HepG2 (cell line): ENCODE results near the gene SLC18A3. TPM values are rescaled to one million over a fixed set of nuclear protein-coding genes. Genes with fewer than 3 reads are reported as not detected.

Source experiments
- ATAC-seq: fragments of 200-7000 bp; cut with Tn5 transposase; 3 replicates; pipeline ENCODE4 v1.9.1; 2020; ENCODE audit warnings: mild to moderate bottlenecking, moderate library complexity
- BruUV-seq: library from RNA; stranded (reverse); fragments of 400-500 nt; replicated peaks from 2 replicates; lab custom pipeline; 2021; lab: Mats Ljungman, UMichigan
- CTCF ChIA-PET: fragments of 300-600 bp; formaldehyde crosslinking; extraction: SDS; loops from one replicate; lab custom pipeline; 2021; ENCODE audit warnings: low total read pairs, inconsistent platforms, low intra/inter-chr PET ratio; lab: Yijun Ruan, JAX
- POLR2A ChIA-PET: fragments of 350-600 bp; sonication (Branson Sonifier 250); formaldehyde crosslinking; loops from one replicate; lab custom pipeline; 2020; ENCODE audit warnings: antibody characterized with exemption, inconsistent platforms; lab: Yijun Ruan, JAX
- DNase-seq: peaks from one replicate; pipeline ENCODE4 v3.0.0-alpha.2; 2015; ENCODE audit warnings: low spot score
- FAIRE-seq: peaks from 3 replicates; lab custom pipeline; 2011; peaks lifted over from hg19 to GRCh38; lab: Jason Lieb, UNC
- H2AFZ ChIP-seq: one replicate; pipeline ENCODE4 v1.6.1; 2011; ENCODE audit warnings: low read length, inconsistent platforms
- H3K27ac ChIP-seq: fragments of 300-600 bp; 3 replicates; pipeline ENCODE4 v1.8.0; 2011; ENCODE audit warnings: mixed run types, mild to moderate bottlenecking, mixed read lengths, low read length, inconsistent platforms; ENCODE audit not compliant: insufficient read depth; ENCODE audit errors: extremely low read length
- H3K27me3 ChIP-seq, 2 experiments: fragments of 200-600 bp in 1 of 2; 2 replicates in 1 of 2; 3 replicates in 1 of 2; pipeline versions ENCODE4 v1.6.0 to v1.8.0; 2011; ENCODE audit warnings: low read length in 2 of 2, mild to moderate bottlenecking in 2 of 2, moderate library complexity in 2 of 2, inconsistent platforms in 1 of 2; ENCODE audit not compliant: insufficient read depth in 2 of 2, control insufficient read depth in 1 of 2
- H3K36me3 ChIP-seq, 2 experiments: fragments of 200-600 bp in 1 of 2; replicated peaks in 1 of 2; 2 replicates in 1 of 2; 3 replicates in 1 of 2; pipeline versions ENCODE4 v1.5.1 to v1.8.0; 2011; ENCODE audit warnings: low read length in 2 of 2, inconsistent platforms in 1 of 2; ENCODE audit not compliant: insufficient read depth in 2 of 2, control insufficient read depth in 1 of 2
- H3K4me1 ChIP-seq: 2 replicates; pipeline ENCODE4 v1.5.1; 2012; ENCODE audit warnings: low read length, inconsistent platforms; ENCODE audit not compliant: insufficient read depth
- H3K4me2 ChIP-seq: 2 replicates; pipeline ENCODE4 v1.6.0; 2011; ENCODE audit warnings: low read depth, low read length, inconsistent platforms
- H3K4me3 ChIP-seq, 3 experiments: fragments of 200-600 bp in 1 of 3; sonication (generic), shearing (Covaris generic) in 1 of 3; replicated peaks in 1 of 3; 2 replicates each; pipeline ENCODE4 v1.5.1; 2011 to 2016; ENCODE audit warnings: low read length in 3 of 3, inconsistent platforms in 2 of 3, low read depth in 2 of 3, mild to moderate bottlenecking in 2 of 3, control low read depth in 1 of 3, mixed read lengths in 1 of 3; ENCODE audit not compliant: insufficient read depth in 1 of 3
- H3K79me2 ChIP-seq: one replicate; pipeline ENCODE4 v1.6.1; 2011; ENCODE audit warnings: low read length, inconsistent platforms; ENCODE audit not compliant: insufficient read depth
- H3K9ac ChIP-seq: 2 replicates; pipeline ENCODE4 v1.6.0; 2011; ENCODE audit warnings: mild to moderate bottlenecking, low read depth, low read length, inconsistent platforms; ENCODE audit not compliant: insufficient read depth
- H3K9me3 ChIP-seq: 2 replicates; pipeline ENCODE4 v1.5.1; 2012; ENCODE audit warnings: mild to moderate bottlenecking, low read length
- H4K20me1 ChIP-seq: 2 replicates; pipeline ENCODE4 v1.6.0; 2011; ENCODE audit warnings: inconsistent platforms, mild to moderate bottlenecking, low read length, moderate library complexity; ENCODE audit not compliant: insufficient read depth
- CEBPB ChIP-seq: IDR thresholded peaks from 2 replicates; pipeline ENCODE4 v1.6.1; 2011; ENCODE audit warnings: low read depth, low read length, improper control_type of control experiment, borderline replicate concordance
- ELF1 ChIP-seq: sonication (generic); formaldehyde crosslinking; IDR thresholded peaks from 2 replicates; pipeline ENCODE4 v1.4.0; 2020; ENCODE audit warnings: missing genetic modification reagents
- TEF ChIP-seq: sonication (generic); formaldehyde crosslinking; IDR thresholded peaks from 2 replicates; pipeline ENCODE4 v1.5.0; 2020; ENCODE audit warnings: missing genetic modification reagents
- ZFP91 ChIP-seq: sonication (generic); formaldehyde crosslinking; IDR thresholded peaks from 2 replicates; pipeline ENCODE4 v1.9.0; 2022; ENCODE audit warnings: missing genetic modification reagents, mild to moderate bottlenecking, borderline replicate concordance
- ZNF235 ChIP-seq: sonication (generic); formaldehyde crosslinking; IDR thresholded peaks from 2 replicates; pipeline ENCODE4 v1.8.1; 2023; ENCODE audit warnings: mild to moderate bottlenecking, missing genetic modification reagents, borderline replicate concordance
- WGBS: methylation state at CpG from one replicate; pipeline ENCODE4 v1.1.6; 2017; ENCODE audit warnings: low lambda C conversion rate; 5-methylcytosine and 5-hydroxymethylcytosine counted together
- in situ Hi-C: cut with HindIII; loops from 2 replicates; pipeline ENCODE4 v1.10.0; 2017; ENCODE audit warnings: low pct_unique_long_range_greater_than_20kb; ENCODE audit not compliant: extremely low pct_ligation_motif_present
- intact Hi-C: fragments of 100-400 bp; cut with micrococcal nuclease; formaldehyde crosslinking; loops from one replicate; pipeline ENCODE4 v1.10.0; 2022; ENCODE audit not compliant: unreplicated experiment
- polyA plus RNA-seq, 8 experiments: library from polyadenylated mRNA; depleted of rRNA in 3 of 8; stranded (reverse) in 7 of 8; unstranded in 1 of 8; fragments of >200 nt; fragmentation: Illumina TruSeq in 4 of 8; extraction: Trizol in 4 of 8; gene quantifications; 2 replicates each; pipeline versions ENCODE4 v1.2.1 to v1.2.3, GENCODE V29; 2011 to 2016; ENCODE audit warnings: low read depth in 4 of 8, missing spikeins in 1 of 8, mixed read lengths in 1 of 8; ENCODE audit not compliant: insufficient read depth in 1 of 8
- total RNA-seq, 5 experiments: library from RNA; depleted of rRNA; stranded (reverse); fragments of >200 nt; fragmentation: Illumina TruSeq; extraction: Trizol; gene quantifications; 2 replicates each; pipeline ENCODE4 v1.2.3, GENCODE V29; 2016; ENCODE audit warnings: low read depth in 1 of 5

Gene SLC18A3
- total and polyA plus RNA-seq, 2 of the 13 experiments (the other 11 are each of a cell fraction or from before 2014, with no cell fraction given), result not detected

- H3K9me3 ChIP-seq, result no peaks in the 10 kb centered on the region
- no peak for FAIRE-seq
- TF ChIP-seq ZNF235 (CRISPR knock-in tag) (no peak), CEBPB (no peak), TEF (CRISPR knock-in tag) (no peak), ZFP91 (CRISPR knock-in tag) (no peak), ELF1 (no peak)
- 0 out of 2 replicates have a peak, but pooled peaks cover 11% of the 10 kb centered on the region for H3K4me1 ChIP-seq
- peaks cover 2 to 6% of the 10 kb centered on the region in 2 experiments; a peak in 1 of 5 replicates for H3K27me3 ChIP-seq
- H3K4me3 ChIP-seq, result no peak overlapping the region
- intact Hi-C loops (no loop called here), in situ Hi-C loops (loop anchor here (25.0 kb wide), 1 partner anchor 635 kb away; no protein-coding TSS in a partner anchor)
- H3K36me3 ChIP-seq, result no peaks in the 10 kb centered on the region
- no peak for DNase-seq
- CTCF ChIA-PET, result no interaction called here
- no peak overlapping the region for H3K9ac ChIP-seq
- POLR2A ChIA-PET, result no interaction called here
- no peak overlapping the region for H3K27ac ChIP-seq
- ATAC-seq, result no peak
- 0% methylated on average over 2 of the region's 2 CpGs for WGBS
- BruUV-seq, result no TSS peak
- no peaks in the 10 kb centered on the region for H4K20me1 ChIP-seq
- no peak overlapping the region for H3K4me2 ChIP-seq
- H2AFZ ChIP-seq, result no peak overlapping the region
- no peaks in the 10 kb centered on the region for H3K79me2 ChIP-seq
These were observed 32.8 kb upstream of the SLC18A3 start for GRCh38 chr10:49577182-49577925.
